Liver (tissue), 9 donors: ENCODE data around the gene ALCAM. TPM values are rescaled to one million over a fixed set of nuclear protein-coding genes. Genes with fewer than 3 reads are reported as not detected.
A peak's percentile ranks its signal among the peaks of the same experiment; 100 is the strongest.

ENCODE experiments used
- DNase-seq: peaks from one replicate; pipeline ENCODE4 v3.0.0-alpha.2; 2017; ENCODE audit warnings: low spot score
- H3K27ac ChIP-seq, 2 donors: one replicate each; pipeline ENCODE4 v1.7.0; 2013; ENCODE audit warnings: inconsistent platforms in 2 of 2, low read length in 2 of 2, control low read depth in 1 of 2, low read depth in 1 of 2, mild to moderate bottlenecking in 1 of 2
- H3K27me3 ChIP-seq, 4 donors: one replicate each; pipeline versions ENCODE4 v1.6.1 to v1.7.0; 2013; ENCODE audit warnings: low read length in 3 of 4, inconsistent platforms in 1 of 4, mild to moderate bottlenecking in 1 of 4, moderate library complexity in 1 of 4; ENCODE audit not compliant: control insufficient read depth in 4 of 4, insufficient read depth in 4 of 4
- H3K36me3 ChIP-seq, 4 donors: one replicate each; pipeline versions ENCODE4 v1.6.1 to v1.7.0; 2013; ENCODE audit warnings: low read length in 3 of 4, mild to moderate bottlenecking in 3 of 4, low read depth in 1 of 4, moderate library complexity in 1 of 4; ENCODE audit not compliant: control insufficient read depth in 4 of 4, insufficient read depth in 3 of 4
- H3K4me1 ChIP-seq, 4 donors: one replicate each; pipeline versions ENCODE4 v1.6.1 to v1.7.0; 2013; ENCODE audit warnings: low read length in 3 of 4, mild to moderate bottlenecking in 3 of 4, moderate library complexity in 1 of 4; ENCODE audit not compliant: control insufficient read depth in 4 of 4, insufficient read depth in 4 of 4
- H3K4me3 ChIP-seq, 3 donors: one replicate each; pipeline versions ENCODE4 v1.6.1 to v1.7.0; 2013; ENCODE audit warnings: low read length in 3 of 3, control low read depth in 1 of 3, low read depth in 1 of 3, mild to moderate bottlenecking in 1 of 3
- H3K9ac ChIP-seq, 2 donors: one replicate each; pipeline ENCODE4 v1.7.0; 2013; ENCODE audit warnings: low read length in 2 of 2, mild to moderate bottlenecking in 2 of 2, moderate library complexity in 2 of 2, control low read depth in 1 of 2, low read depth in 1 of 2
- H3K9me3 ChIP-seq, 4 donors: one replicate each; pipeline versions ENCODE4 v1.6.1 to v1.7.0; 2013; ENCODE audit warnings: low read length in 3 of 4; ENCODE audit not compliant: control insufficient read depth in 4 of 4
- ATF3 ChIP-seq: IDR thresholded peaks from 2 replicates; pipeline ENCODE4 v1.6.1; 2016; ENCODE audit warnings: antibody characterized with exemption
- CTCF ChIP-seq: fragments of 150-350 bp; IDR thresholded peaks from 2 replicates; pipeline ENCODE4 v1.5.1; 2017; ENCODE audit warnings: improper control_type of control experiment, low read depth, low read length; ENCODE audit not compliant: missing input control
- EGR1 ChIP-seq, 2 donors: IDR thresholded peaks; 2 replicates each; pipeline ENCODE4 v1.6.1; 2016 to 2018; ENCODE audit warnings: antibody characterized with exemption in 2 of 2, low read depth in 2 of 2
- FOXA1 ChIP-seq: IDR thresholded peaks from 2 replicates; pipeline ENCODE4 v1.6.1; 2016; ENCODE audit warnings: antibody characterized with exemption
- FOXA2 ChIP-seq: IDR thresholded peaks from 2 replicates; pipeline ENCODE4 v1.6.1; 2016; ENCODE audit warnings: antibody characterized with exemption
- GABPA ChIP-seq, 2 donors: IDR thresholded peaks in 1 of 2; conservative IDR thresholded peaks in 1 of 2; 2 replicates each; pipeline ENCODE4 v1.6.1; 2016; ENCODE audit warnings: antibody characterized with exemption in 2 of 2, mild to moderate bottlenecking in 1 of 2, moderate library complexity in 1 of 2
- HNF4A ChIP-seq, 2 donors: conservative IDR thresholded peaks; 2 replicates each; pipeline ENCODE4 v1.6.1; 2016; ENCODE audit warnings: antibody characterized with exemption in 2 of 2, mild to moderate bottlenecking in 2 of 2
- HNF4G ChIP-seq: IDR thresholded peaks from 2 replicates; pipeline ENCODE4 v1.6.1; 2016; ENCODE audit warnings: antibody characterized with exemption
- JUND ChIP-seq, 2 donors: IDR thresholded peaks; 2 replicates each; pipeline ENCODE4 v1.6.1; 2016; ENCODE audit warnings: antibody characterized with exemption in 2 of 2
- MAX ChIP-seq: IDR thresholded peaks from 2 replicates; pipeline ENCODE4 v1.6.1; 2016; ENCODE audit warnings: antibody characterized with exemption
- NR2F2 ChIP-seq: IDR thresholded peaks from 2 replicates; pipeline ENCODE4 v1.6.1; 2016; ENCODE audit warnings: antibody characterized with exemption
- RAD21 ChIP-seq, 2 donors: IDR thresholded peaks; 2 replicates each; pipeline ENCODE4 v1.6.1; 2016; ENCODE audit warnings: antibody characterized with exemption in 2 of 2, mild to moderate bottlenecking in 2 of 2
- REST ChIP-seq: IDR thresholded peaks from 2 replicates; pipeline ENCODE4 v1.6.1; 2016; ENCODE audit warnings: antibody characterized with exemption, mild to moderate bottlenecking
- RXRA ChIP-seq, 2 donors: IDR thresholded peaks; 2 replicates each; pipeline ENCODE4 v1.6.1; 2017 to 2018; ENCODE audit warnings: antibody characterized with exemption in 2 of 2, mild to moderate bottlenecking in 1 of 2
- SP1 ChIP-seq: IDR thresholded peaks from 2 replicates; pipeline ENCODE4 v1.6.1; 2018; ENCODE audit warnings: antibody characterized with exemption, mild to moderate bottlenecking
- TAF1 ChIP-seq: conservative IDR thresholded peaks from 2 replicates; pipeline ENCODE4 v1.6.1; 2016; ENCODE audit warnings: antibody characterized with exemption, mild to moderate bottlenecking
- YY1 ChIP-seq: IDR thresholded peaks from 2 replicates; pipeline ENCODE4 v1.6.1; 2016; ENCODE audit warnings: antibody characterized with exemption, mild to moderate bottlenecking
- ZBTB33 ChIP-seq: IDR thresholded peaks from 2 replicates; pipeline ENCODE4 v1.6.1; 2016; ENCODE audit warnings: antibody characterized with exemption
- WGBS: extraction: QIAGEN DNeasy Blood & Tissue Kit; methylation state at CpG from one replicate; pipeline ENCODE4 v1.1.7; 2013; 5-methylcytosine and 5-hydroxymethylcytosine counted together
- polyA plus RNA-seq, 2 donors: library from polyadenylated mRNA; stranded (reverse) in 1 of 2; unstranded in 1 of 2; fragments of 200-250 nt in 1 of 2; fragments of >200 nt in 1 of 2; fragmentation: Nextera tagmentation in 1 of 2; extraction: Ambion mirVana in 1 of 2; gene quantifications; one replicate each; pipeline versions ENCODE4 v1.2.1 to v1.2.3, GENCODE V29; 2013 to 2015
- total RNA-seq, 2 donors: library from RNA; depleted of rRNA; stranded (reverse); fragments of >200 nt; gene quantifications; one replicate each; pipeline ENCODE4 v1.2.3, GENCODE V29; 2014
- donor health status: healthy.
- donor health status: healthy.
- donor health status: healthy.
- donor health status: healthy.
- donor health status: healthy.

ALCAM gene
- total and polyA plus RNA-seq, 4 donors, result 14.2 to 62.0 (median 32.3) TPM

- WGBS, result 90% methylated on average over 1 of the region's 1 CpG
- peaks cover 0 to 5% (median 3%) of the 10 kb centered on the region in 4 donors for H3K4me1 ChIP-seq
- TF ChIP-seq HNF4G, result no peak
- no peak for TF ChIP-seq RXRA (IDR thresholded peaks at IDR 0.05)
- no peak overlapping the region for H3K27ac ChIP-seq
- no peak for DNase-seq
- peaks cover 8 to 43% (median 23%) of the 10 kb centered on the region in 4 donors for H3K36me3 ChIP-seq
- H3K4me3 ChIP-seq, result no peak overlapping the region
- no peak overlapping the region for H3K9ac ChIP-seq
- no peaks in the 10 kb centered on the region for H3K9me3 ChIP-seq
- no peaks in the 10 kb centered on the region for H3K27me3 ChIP-seq
Observed at GRCh38 chr3:105537371-105538080, 170.8 kb downstream of the ALCAM start.

- no peak for DNase-seq
- Histone ChIP-seq H3K9me3 (no peaks in the 10 kb centered on the region), H3K36me3 (peaks cover 8 to 49% (median 24%) of the 10 kb centered on the region in 4 donors), H3K4me3 (no peak overlapping the region), H3K4me1 (peaks cover 0 to 5% (median 3%) of the 10 kb centered on the region in 4 donors), H3K27me3 (no peaks in the 10 kb centered on the region), H3K27ac (peak overlapping the region in 1 of 2 donors; percentile 61), H3K9ac (no peak overlapping the region)
- 46% methylated on average over 5 of the region's 5 CpGs for WGBS
- TF ChIP-seq FOXA2 (no peak), YY1 (no peak), CTCF (no peak), NR2F2 (peak; percentile 65), JUND (IDR thresholded peaks at IDR 0.05) (no peak), GABPA (IDR thresholded peaks at IDR 0.05 in 1 of 2, conservative IDR thresholded peaks at IDR 0.05 in 1 of 2) (peak; percentile 42 to 74), ATF3 (no peak), REST (no peak), RXRA (IDR thresholded peaks at IDR 0.05) (peak in 1 of 2 donors; percentile 50), ZBTB33 (no peak), FOXA1 (no peak), RAD21 (IDR thresholded peaks at IDR 0.05) (peak in 1 of 2 donors; percentile 21), EGR1 (IDR thresholded peaks at IDR 0.05; ENCODE audit: low read depth in 2 of 2) (peak in 1 of 2 donors; percentile 35), MAX (no peak), SP1 (peak; percentile 50), HNF4G (no peak), TAF1 (no peak), HNF4A (conservative IDR thresholded peaks at IDR 0.05) (peak; percentile 9 to 41)
Observed at GRCh38 chr3:105538483-105538882, 171.8 kb downstream of the ALCAM start.
